Lung (tissue), 12 donors: ENCODE data around the gene CABLES1. TPM values are rescaled to one million over a fixed set of nuclear protein-coding genes. Genes with fewer than 3 reads are reported as not detected.
A peak's percentile ranks its signal among the peaks of the same experiment; 100 is the strongest.

Source experiments
- ATAC-seq: fragments of 200-7000 bp; cut with Tn5 transposase; one replicate; pipeline ENCODE4 v1.9.1; 2020; ENCODE audit warnings: moderate number of reproducible peaks; ENCODE audit not compliant: insufficient read depth, low FRiP score
- DNase-seq, 3 donors: peaks; one replicate each; pipeline ENCODE4 v3.0.0-alpha.2; 2013 to 2017
- H3K27ac ChIP-seq, 2 donors: one replicate each; pipeline ENCODE4 v1.5.1; 2013; ENCODE audit warnings: mild to moderate bottlenecking in 2 of 2, moderate library complexity in 2 of 2, control low read depth in 1 of 2, inconsistent platforms in 1 of 2, low read depth in 1 of 2, low read length in 1 of 2
- H3K27me3 ChIP-seq, 3 donors: one replicate each; pipeline ENCODE4 v1.5.1; 2013; ENCODE audit warnings: low read length in 2 of 3; ENCODE audit not compliant: control insufficient read depth in 3 of 3, insufficient read depth in 3 of 3
- H3K36me3 ChIP-seq, 4 donors: one replicate each; pipeline ENCODE4 v1.5.1; 2013; ENCODE audit warnings: low read length in 4 of 4, mild to moderate bottlenecking in 1 of 4, moderate library complexity in 1 of 4; ENCODE audit not compliant: control insufficient read depth in 4 of 4, insufficient read depth in 4 of 4
- H3K4me1 ChIP-seq, 5 donors: one replicate each; pipeline ENCODE4 v1.5.1; 2013; ENCODE audit warnings: low read length in 5 of 5, mild to moderate bottlenecking in 2 of 5, moderate library complexity in 1 of 5; ENCODE audit not compliant: control insufficient read depth in 5 of 5, insufficient read depth in 5 of 5
- H3K4me3 ChIP-seq: one replicate; pipeline ENCODE4 v1.5.1; 2013; ENCODE audit warnings: mild to moderate bottlenecking, control low read depth, moderate library complexity
- H3K9ac ChIP-seq, 2 donors: one replicate each; pipeline ENCODE4 v1.5.1; 2013; ENCODE audit warnings: low read length in 2 of 2, control low read depth in 1 of 2; ENCODE audit not compliant: insufficient read depth in 1 of 2
- H3K9me3 ChIP-seq, 4 donors: one replicate each; pipeline ENCODE4 v1.5.1; 2013; ENCODE audit warnings: low read length in 3 of 4, mild to moderate bottlenecking in 1 of 4, moderate library complexity in 1 of 4; ENCODE audit not compliant: control insufficient read depth in 4 of 4, insufficient read depth in 3 of 4
- CTCF ChIP-seq: IDR thresholded peaks from 2 replicates; pipeline ENCODE4 v1.5.1; 2012; ENCODE audit warnings: mild to moderate bottlenecking; ENCODE audit errors: control extremely low read depth, extremely low read depth
- WGBS, 2 donors: extraction: QIAGEN DNeasy Blood & Tissue Kit; methylation state at CpG; one replicate each; pipeline ENCODE4 v1.1.7; 2013; 5-methylcytosine and 5-hydroxymethylcytosine counted together
- polyA plus RNA-seq, 2 donors: library from polyadenylated mRNA; stranded (reverse); fragments of 200-250 nt; gene quantifications; one replicate each; pipeline ENCODE4 v1.2.1, GENCODE V29; 2013
- total RNA-seq, 2 donors: library from RNA; depleted of rRNA in 1 of 2; stranded (reverse); fragments of >200 nt in 1 of 2; gene quantifications; one replicate each; pipeline ENCODE4 v1.2.1, GENCODE V29; 2014 to 2021
- donor health status: control.
- donor health status: control.
- donor health status: Bipolar disorder and iron deficiency.
- donor health status: healthy.
- donor health status: DM: yes; HTN: yes; CAD: no.

CABLES1 gene
- total and polyA plus RNA-seq, 4 donors: 4.2 to 32.6 (median 14.7) TPM

- Histone ChIP-seq H3K9ac (no peak overlapping the region), H3K9me3 (no peaks in the 10 kb centered on the region), H3K4me3 (no peak overlapping the region), H3K4me1 (no peaks in the 10 kb centered on the region), H3K27me3 (no peaks in the 10 kb centered on the region), H3K36me3 (peaks cover 0 to 4% (median under 1%) of the 10 kb centered on the region in 4 donors), H3K27ac (no peak overlapping the region)
- TF ChIP-seq CTCF: no peak
- 77 to 82% methylated on average over 4 of the region's 4 CpGs for WGBS, 2 donors
- DNase-seq (peak in 1 of 3 donors; percentile 48), ATAC-seq (no peak)
These were observed 156.3 kb downstream of the CABLES1 start for GRCh38 chr18:23291456-23292205.

GRCh38 chr18:23300231-23300805 lies 165.0 kb downstream of the CABLES1 start:
- H3K9ac ChIP-seq: no peak overlapping the region
- DNase-seq (no peak), ATAC-seq (no peak)
- no peak overlapping the region for H3K4me3 ChIP-seq
- 68 to 74% methylated on average over 6 of the region's 6 CpGs for WGBS, 2 donors
- H3K4me1 ChIP-seq: no peaks in the 10 kb centered on the region
- peaks cover 0 to 5% (median 0%) of the 10 kb centered on the region in 4 donors for H3K36me3 ChIP-seq
- H3K27ac ChIP-seq: no peak overlapping the region
- no peaks in the 10 kb centered on the region for H3K9me3 ChIP-seq
- no peak for TF ChIP-seq CTCF
- H3K27me3 ChIP-seq: no peaks in the 10 kb centered on the region

- H3K9ac ChIP-seq: no peak overlapping the region
- no peak for DNase-seq
- H3K27me3 ChIP-seq: no peaks in the 10 kb centered on the region
- H3K27ac ChIP-seq: no peak overlapping the region
- 88 to 91% methylated on average over 5 of the region's 5 CpGs for WGBS, 2 donors
- H3K36me3 ChIP-seq: peaks cover 0 to 1% (median 0%) of the 10 kb centered on the region in 4 donors
- no peak for TF ChIP-seq CTCF
- ATAC-seq: no peak
- H3K4me1 ChIP-seq: no peaks in the 10 kb centered on the region
- H3K9me3 ChIP-seq: no peaks in the 10 kb centered on the region
- no peak overlapping the region for H3K4me3 ChIP-seq
These were observed 166.7 kb downstream of the CABLES1 start for GRCh38 chr18:23301972-23302371.
